ENCODE measurements around the gene SLC14A1.

DNA sequence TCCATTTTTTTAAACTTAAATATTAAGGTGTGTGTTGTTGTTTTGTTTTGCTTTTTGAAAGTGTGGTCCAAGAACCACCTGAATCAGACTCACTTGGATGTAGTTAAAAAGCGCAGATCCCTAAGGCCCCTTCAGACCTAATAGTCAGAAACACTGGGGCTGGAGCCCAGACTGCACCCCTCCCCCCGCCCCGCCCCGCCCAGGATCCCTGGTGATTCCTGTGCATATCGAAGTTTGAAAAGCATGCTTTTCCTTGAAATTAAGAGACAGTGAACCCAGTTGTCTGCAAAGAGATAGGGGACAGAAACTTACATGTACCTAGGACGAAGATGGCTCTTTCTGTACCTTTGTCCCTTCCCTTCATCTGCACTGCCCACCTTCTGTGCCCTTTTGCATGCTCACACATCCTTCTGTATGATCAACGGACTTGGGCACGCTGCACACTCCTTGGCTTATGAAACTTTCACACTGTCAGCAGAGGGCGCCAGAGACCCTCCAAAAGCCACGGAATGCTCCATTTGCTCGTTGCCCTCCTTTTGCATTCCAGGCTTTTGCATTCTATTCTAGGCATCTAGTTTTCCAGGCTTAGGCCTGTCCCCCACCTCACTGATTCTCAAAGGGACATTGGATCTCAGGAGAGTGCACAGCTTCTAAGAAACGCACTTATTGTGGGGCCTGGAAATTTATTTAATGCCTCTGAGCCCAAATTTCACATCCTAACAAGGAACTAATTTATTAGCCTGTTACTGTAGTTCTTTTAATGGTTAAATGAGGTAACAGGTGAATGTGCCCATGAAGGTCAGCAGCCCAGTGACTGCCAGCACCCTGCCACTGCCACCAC, 32.8 kb upstream of the SLC14A1 start:
- no peak for TF ChIP-seq GATA3 (IDR thresholded peaks at IDR 0.05; ENCODE audit: low read depth, low read length)
- no peak for TF ChIP-seq GATA2 (IDR thresholded peaks at IDR 0.05; ENCODE audit: low read depth, low read length)
